Suppressor macrophage treated with lipopolysaccharide for 1 hour (primary cell): ENCODE data around the gene PRR35.

Experiments used
- DNase-seq, 3 donors: peaks; one replicate each; pipeline ENCODE4 v3.0.0-alpha.2; 2020 to 2022

The PRR35 gene

DNA sequence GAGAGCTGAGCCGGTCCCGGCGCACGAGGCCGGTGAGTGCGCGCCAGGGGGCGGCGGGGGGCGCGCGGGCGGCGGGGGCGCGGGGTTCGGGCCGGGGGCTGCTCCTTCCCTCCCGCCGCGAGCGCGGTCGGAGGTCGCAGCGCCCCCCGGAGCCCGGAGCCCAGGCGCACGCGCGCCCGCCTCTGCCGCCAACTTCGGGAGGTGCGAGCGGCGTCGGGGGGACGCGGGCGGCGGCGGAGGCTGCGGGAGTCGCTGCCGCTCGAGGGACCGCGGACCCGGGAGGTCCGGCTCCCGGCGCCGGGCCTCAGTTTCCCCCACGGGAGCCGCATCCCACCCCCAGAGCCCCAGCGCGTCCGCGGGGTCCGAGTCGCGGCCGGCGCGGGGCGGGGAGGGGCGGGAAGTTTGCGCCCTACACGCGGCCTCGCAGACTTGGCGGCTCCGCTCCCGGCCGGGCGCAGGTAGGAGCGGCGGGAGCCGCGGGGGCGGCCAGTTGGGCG, at the start of gene PRR35:
PRR35 (plus strand) TSS at position 191 of the 497 bp plus-strand sequence. CDS start 2,901 bp downstream, outside the sequence.
- no peak for DNase-seq

DNA sequence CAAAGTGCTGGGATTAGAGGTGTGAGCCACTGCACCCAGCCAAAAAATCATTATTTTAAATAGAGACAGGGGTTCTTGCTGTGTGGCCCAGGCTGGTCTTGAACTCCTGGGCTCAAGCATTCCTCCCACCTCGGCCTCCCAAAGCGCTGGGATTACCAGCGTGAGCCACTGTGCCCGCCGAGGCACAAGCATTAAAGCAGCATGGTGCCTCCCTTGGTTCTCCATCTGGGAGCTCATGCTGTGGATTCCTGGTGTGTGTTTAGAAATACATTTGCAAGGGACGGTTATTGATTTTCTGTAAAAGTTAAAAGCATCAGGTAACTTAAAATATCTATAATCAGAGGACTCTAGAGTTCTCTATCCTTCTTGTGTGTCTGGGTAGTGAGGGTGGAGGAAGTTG, 47.4 kb upstream of the PRR35 start:
- DNase-seq: no peak

DNA sequence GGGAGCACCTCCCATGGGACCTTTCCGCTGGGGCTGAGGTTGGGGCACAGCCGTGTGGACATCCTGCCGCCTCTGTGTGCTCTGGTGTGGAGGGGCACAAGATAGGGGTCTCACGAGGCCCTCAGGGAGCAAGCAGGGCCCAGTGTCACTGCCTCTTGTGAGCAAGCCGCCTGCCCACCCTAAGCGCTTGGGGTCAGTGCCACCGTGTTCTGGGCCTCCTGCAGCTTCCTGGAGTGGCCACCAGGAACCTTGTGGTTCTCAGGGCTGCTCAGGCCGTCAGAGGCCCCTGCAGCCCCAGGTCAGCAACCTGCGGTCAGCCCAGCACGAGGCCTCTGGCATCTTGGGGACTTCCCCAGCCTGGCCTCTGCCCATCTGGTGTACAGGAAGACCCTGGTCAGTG, 46.2 kb upstream of the PRR35 start:
- DNase-seq: no peak

DNA sequence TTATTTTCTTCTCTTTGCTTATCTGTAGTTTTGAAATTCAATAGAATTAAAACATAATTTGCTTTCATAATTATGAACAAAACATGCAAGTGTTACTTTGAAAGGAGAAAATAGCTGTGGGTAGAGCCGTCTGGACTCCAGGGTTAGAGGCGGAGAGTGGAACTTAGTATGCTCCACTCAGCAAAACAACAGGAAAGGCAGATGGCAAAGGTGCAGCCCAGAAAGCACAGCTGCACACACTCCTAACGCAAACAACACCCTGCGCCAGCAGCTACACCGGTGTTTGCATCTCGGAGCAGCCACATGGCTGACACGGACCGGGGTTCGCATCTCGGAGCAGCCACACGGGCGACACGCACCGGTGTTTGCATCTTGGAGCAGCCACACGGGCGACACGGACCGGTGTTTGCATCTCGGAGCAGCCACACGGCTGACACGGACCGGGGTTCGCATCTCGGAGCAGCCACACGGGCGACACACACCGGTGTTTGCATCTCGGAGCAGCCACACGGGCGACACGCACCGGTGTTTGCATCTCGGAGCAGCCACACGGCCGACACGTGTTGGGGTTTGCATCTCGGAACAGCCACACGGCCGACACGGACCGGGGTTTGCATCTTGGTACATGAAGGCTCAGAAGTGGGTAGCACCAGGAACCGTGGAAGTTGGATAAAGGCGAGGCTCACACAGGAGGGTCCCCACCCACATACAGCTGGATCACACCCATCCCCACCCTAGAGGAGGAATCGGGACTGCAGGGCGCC, 44.8 kb upstream of the PRR35 start:
- DNase-seq: no peak

DNA sequence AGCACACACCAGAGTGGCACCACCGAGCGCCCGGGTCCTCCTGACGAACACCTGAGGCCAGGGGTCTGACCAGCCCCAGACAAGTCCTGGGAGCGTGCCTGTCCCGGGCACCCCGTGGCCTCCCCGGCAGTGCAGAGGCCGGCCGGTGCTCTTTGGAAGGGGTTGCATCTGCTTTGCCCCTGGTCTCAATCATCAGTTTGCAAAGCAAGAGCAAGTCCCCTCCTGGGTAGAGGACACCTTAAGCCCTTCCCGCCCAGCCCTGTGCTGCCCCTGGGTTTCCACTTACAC, 44.3 kb upstream of the PRR35 start:
- no peak for DNase-seq

DNA sequence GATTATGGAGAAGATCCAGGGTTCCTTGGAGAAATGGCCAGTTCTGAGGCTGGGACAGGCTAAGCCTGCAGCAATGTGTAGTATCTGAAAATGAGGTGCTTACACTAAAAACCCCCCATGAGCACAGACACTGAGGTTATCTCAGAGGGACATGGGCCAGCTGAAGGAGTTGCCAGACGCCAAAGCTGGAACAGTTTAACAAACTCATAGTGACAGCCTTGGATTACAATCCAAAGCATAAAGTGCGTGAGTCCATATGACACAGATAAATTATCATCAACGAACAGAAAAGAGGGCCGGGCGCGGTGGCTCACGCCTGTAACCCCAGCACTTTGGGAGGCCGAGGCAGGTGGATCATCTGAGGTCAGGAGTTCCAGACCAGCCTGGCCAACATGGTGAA, 43.9 kb upstream of the PRR35 start:
- no peak for DNase-seq

DNA sequence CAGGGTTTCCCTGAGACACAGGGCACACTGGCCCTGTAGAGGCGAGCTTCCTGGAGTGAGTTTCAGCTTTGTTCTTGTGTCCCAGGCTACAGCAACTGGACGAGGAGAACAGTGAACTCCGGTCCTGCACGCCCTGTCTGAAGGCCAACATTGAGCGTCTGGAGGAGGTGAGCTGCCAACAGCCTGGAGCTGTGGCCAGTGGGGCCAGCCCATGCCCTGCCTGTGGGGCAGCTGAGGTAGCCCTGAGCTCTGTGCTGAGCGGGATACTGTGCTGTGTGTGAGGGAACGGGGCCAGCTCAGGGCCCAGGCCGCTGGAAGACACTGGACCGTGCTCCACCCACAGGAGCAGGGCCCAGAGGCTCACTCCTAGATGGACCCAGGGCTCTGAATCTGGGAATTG, 41.3 kb upstream of the PRR35 start:
- no peak for DNase-seq

DNA sequence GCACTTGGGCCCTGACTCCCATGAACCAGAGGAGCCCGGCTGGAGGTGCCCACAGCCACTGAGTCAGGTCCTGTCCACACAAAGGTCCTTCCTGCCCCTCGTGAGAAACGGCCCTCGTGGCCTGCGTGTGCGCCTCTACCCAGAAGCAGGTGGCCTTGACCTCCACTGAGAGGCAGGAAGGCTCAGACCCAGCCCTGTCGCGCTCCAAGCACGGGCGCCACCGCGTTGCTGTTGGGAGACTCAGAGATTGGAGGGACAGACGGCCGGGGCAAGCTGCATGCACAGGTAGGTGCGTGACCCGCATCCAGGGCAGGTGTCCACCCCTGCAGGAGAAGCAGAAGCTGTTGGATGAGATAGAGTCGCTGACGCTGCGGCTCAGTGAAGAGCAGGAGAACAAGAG, 40.8 kb upstream of the PRR35 start:
- DNase-seq: no peak

DNA sequence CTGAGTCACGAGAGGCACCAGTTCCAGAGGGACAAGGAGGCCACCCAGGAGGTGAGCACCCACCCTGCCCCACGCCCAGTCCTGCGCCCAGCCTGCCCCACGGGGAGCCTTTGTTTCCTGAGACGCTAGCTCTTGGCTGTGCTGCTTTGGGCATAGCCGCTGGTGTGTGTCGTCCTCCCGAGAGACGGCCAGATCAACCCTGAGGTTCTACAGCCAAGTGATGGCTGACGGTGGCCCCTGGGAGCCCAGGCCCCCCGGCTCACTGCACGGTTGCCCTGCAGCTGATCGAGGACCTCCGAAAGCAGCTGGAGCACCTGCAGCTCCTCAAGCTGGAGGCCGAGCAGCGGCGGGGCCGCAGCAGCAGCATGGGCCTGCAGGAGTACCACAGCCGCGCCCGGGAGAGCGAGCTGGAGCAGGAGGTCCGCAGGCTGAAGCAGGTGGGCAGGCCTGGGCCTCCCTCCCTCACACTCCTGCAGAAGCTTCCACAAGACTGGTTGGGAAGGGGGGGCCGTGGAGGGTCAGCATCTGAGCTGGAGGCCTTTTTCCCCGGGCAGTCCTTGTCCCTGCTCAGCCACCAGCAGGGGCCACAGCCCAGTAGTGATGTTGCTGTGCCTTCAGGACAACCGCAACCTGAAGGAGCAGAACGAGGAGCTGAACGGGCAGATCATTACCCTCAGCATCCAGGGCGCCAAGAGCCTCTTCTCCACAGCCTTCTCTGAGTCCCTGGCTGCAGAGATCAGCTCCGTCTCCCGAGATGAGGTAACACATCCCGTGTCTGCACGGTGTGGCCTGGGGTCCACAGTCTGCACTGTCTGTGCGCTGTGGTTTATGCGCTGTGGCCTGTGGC, 40.1 kb upstream of the PRR35 start:
- DNase-seq: no peak

DNA sequence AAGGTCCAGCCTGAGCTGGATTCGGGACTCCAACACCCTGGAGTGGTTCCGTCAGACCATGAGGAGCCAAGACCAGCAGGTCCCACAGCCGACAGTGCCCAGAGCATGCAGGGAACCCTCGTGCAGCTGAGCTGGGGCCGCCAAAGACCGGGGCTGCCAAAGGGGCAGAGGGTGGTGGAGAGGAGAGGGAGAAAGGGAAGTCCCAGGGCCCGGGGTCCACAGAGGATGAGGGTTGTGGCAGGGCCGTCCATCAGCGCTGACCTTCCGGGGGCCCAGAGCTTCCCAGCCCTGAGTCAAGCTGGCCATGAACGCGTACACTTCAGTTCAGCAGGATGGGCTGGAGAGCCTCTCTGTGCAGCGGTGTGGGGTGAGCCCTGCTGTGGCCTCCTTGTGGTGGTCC, 39.3 kb upstream of the PRR35 start:
- DNase-seq: no peak

DNA sequence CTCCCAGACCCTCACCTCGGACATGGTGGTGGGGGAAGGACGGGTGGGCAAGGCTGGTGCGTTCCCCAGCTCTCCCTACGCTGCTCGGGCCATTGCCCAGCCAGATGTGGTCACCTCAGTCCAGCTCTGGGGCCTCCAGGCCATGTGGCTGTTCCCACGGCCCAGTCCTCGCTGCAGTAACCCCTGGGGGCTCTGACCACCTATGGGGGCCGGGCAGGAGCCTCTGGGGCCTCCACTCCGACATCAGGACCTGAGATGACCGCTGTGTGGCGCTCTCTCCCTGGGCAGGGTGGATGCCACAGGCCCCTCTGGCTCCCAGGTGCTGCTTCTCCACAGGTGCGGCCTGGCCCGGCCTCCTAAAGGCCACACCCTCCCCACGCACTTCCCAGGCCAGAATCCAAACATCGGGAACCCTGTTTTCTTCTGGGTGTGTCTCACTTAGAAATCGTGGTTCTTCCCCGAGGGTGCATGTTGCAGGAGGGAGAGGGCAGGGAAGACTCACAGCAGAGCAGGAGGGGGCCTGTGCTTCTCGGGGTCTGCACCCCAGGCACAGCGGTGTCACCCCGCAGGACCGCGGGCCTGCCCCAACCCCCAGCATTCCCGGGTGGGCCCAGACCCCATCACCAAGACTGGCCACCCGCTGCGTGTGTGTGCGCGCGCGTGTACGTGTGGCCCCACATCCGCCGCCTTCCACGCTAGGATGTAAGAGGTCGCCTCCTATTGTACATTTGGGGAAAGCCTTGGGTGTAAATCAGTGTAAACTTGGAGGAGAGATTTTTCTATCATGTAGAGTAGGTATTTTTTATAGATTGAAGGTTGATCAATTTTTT, 38.6 kb upstream of the PRR35 start:
- no peak for DNase-seq

DNA sequence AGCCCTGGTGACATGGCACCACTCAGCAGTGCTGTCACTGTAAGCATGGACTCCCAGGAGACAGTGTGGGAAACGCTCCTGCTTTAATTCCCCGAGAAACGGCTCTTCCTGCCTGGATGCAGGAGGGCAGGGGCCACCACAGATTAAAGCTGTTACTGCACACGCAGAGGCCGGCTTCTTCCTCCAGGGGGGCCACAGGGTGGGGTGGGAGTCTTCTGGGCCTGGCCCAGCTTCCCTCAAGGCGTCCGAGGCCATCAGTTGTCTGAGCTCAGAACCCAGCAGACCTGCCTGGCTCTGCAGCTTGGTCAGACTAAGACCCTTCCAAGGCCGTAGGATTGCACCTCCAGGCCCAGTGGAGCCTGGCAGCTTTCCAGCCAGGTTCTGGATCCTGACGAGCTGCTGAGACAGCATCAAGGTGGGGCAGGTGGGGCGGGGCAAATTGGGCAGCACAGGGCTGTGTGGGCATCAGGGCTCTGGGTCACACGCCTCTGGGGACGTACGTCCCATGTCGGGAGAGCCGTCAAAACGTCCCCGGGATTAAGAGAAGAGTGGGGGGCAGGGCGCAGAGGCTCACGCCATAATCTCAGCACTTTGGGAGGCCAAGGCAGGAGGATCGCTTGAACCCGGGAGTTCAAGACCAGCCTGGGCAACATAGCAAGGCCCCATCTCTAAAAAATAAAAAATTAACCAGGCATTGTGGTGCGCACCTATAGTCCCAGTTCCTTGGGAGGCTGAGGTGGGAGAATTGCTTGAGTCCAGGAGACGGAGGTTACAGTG, 37.7 kb upstream of the PRR35 start:
- no peak for DNase-seq

DNA sequence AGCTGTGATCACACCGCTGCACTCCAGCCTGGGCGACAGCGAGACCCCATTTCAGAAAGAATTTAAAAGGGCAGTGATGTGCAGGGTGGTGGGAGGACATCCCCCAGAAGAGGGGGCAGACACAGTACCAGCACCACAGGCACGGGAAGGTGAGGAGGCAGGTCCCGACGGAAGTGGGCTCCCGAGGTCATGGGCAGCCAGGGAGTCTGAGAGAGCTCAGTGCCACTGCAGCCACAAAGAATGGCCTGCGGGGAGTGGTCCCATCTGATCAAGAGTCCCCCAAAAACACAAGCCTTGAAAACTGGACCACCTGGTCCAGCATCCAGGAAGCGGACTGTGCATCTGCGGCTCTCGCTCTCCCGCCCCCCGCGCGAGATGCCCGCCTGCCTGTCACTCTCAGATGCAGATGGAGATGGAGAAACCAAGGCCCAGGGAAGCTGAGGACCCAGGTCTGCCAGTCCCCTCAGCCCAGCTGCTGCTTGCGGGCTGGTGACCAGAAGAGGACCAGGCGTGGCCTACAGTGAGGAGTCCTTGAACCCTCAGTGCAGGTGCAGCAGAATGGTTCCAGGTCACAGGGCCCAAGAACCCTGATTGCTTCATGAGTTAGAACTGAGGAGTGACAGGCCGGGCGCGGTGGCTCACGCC, 37.0 kb upstream of the PRR35 start:
- DNase-seq: no peak

DNA sequence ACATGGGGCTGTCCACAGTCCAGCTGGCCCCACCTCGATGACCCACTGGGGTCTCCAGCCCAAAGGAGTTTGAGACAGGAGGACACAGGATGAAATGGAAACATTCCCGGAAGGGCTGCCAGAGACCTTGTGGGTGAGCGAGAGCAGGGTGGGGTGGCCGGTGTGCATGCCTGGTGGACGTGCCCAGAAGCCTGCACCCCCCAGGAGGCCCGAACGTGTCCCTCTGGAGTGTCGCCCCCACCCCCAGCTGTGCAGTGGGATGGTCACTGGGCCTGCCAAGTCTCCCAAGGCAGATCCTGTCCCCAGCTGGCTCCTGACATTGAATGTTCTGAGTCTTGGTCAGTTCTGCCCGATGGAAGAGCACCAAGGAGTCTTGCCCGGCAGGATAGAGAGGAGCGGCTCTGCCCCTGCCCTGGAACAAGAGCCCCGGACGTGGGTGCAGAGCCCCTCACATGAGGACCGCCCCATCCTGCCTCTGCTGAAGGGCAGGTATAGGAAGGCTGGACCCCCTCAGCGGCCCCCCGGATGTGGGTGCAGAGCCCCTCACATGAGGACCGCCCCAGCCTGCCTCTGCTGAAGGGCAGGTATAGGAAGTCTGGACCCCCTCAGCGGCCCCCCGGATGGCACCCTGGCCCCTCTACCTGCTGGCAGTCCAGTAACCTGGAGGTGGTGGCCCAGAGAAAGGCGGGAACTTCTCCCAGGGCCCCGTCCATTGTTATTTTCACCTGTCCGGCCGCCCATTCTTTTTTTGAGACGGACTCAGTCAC, 35.7 kb upstream of the PRR35 start:
- DNase-seq: no peak

DNA sequence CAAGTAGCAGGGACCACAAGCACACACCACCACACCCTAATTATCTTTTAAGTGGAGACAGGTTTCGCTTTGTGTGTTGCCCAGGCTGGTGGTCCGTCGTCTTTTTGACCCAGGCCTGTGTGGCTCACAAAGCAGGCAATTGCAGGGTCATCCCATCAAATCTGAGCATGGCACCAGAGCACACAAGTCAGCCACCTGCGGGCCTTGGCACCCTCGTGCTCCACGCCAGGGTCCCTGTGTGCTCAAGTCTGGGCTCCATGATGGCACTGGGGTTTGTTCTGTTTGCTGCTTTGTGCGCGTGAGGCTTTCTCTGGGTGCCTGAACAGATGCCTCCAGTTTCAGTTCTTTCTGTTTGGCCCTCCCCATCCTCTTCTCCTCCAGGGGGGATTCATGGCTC, 35.1 kb upstream of the PRR35 start:
- no peak for DNase-seq

DNA sequence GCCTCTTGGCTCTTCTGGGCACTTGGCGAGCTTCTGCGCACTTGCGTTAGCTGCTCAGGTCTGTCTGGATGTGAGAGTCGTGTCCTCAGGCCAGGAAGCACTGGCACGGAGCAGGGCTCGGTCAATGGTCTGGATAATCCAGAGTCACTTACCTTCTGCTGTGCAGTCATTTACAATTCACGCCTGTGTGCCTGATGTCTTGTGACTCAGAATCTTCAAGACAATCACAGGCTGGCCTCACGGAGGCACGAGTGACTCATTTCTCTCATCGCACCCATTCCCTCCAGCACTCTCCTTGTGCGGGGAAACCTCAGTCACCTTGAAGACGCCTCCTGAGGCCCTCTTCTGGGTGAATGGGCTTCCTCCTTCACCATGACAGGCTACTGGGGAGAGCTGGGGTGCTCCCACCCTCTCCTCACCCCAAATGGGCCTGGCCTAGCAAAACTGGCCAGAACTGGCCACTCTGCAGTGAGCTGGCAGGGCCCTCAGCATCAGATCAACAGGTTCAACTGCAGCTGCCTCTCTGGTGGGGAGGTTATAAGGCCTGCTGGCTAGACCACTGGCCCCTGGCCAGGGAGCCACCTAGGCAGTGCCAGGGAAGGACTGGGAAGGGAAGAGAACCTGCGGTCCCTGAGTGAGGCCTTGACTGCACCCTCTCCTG, 34.5 kb upstream of the PRR35 start:
- DNase-seq: peak; percentile 48 to 65 (median 59)

DNA sequence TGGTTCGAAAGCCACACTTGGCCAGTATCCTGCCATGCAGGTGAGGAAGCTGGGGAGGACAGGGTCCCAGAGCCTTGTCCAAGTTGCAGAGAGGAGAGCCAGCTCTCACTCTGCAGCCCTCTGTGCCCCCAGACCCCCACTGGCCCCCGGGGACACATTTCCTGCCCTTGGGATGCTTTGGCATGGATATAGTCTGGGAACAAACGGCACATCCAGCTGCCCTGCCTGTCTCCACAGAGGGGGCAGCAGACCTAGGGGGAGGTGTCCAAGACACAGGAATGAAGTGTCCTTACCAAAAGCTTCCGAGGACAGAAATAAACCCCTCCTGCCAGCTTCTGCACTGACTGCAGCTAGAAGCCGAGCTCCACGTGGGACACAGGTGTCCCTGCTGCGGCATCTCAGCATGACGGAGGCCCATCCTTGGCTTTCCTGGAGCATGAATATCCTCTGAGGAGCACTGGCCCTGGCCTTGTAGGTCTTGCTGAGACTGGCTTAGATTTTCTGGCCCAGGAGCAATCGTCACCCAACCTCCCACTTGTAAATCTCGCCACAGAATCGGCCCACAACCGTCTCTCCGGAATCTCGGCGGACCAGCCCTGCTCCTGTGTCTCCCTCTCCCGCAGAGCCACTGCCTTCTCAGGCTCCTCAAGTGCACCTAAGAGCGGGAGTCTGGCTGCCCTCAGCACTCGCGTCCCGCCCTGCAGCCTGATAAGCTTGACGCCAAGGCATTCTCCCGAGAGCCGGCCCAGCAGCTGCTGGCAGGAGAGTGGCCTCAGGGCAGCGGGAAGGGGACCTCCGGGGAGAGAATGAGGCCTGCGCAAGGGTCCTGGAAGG, 33.8 kb upstream of the PRR35 start:
- peak in 2 of 3 donors; percentile 15 to 22 for DNase-seq

DNA sequence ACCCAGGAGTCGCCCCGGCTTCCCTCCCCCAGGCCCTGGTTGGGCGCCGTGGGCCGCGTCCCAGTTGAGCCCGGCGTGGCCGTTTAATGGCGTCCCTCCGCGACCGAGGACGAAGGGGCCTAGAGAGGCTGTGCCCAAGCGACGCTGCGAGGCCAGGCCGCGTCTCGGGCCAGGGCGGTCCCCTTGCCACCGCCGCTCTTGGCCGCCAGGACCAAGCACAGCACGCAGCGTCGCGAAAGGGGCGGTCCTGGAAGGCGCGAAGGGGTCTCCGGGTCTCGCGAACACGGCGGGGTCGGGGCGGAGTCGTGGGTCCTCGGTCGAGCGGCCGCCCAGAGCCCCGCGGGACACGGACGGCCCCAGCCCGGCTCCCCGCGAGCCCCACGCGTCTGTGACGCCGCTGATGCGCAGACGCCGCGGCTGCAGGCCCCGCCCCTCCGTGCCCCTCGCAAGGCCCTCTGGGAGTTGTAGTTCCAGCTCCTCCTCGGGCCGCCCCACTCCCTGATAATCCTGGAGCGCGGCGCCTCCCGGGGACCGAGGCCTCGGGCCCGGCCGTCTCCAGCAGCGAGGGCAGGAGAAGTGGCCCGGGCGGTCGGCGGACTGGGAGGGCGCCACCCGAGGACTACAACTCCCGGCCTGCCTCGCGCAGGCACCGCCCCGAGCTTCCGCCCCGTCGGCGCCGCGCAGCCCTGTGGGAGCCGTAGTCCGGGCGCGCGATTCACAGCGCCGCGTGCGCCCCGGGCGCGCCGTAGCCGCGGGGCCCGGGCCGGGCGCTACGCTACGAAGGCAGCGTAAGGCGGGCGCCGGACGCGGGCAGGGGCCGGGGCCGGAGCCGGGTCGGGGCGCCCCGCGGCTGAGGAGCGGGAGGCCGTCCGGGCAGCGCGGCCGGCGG, 32.9 kb upstream of the PRR35 start, which contains the start of gene CAPN15:
CAPN15 (plus strand) TSS at position 698 of the 889 bp plus-strand sequence. CDS start 19,127 bp downstream, outside the sequence.
- peak; percentile 89 to 97 (median 95) for DNase-seq
